HG03103 (cell line): Measurements from ENCODE around the gene MYZAP.

Source experiments
- ATAC-seq: cut with Tn5 transposase; IDR thresholded peaks from one replicate; pipeline ENCODE4 v1.9.1; 2021; ENCODE audit warnings: low read depth; ENCODE audit not compliant: unreplicated experiment

Gene MYZAP

DNA sequence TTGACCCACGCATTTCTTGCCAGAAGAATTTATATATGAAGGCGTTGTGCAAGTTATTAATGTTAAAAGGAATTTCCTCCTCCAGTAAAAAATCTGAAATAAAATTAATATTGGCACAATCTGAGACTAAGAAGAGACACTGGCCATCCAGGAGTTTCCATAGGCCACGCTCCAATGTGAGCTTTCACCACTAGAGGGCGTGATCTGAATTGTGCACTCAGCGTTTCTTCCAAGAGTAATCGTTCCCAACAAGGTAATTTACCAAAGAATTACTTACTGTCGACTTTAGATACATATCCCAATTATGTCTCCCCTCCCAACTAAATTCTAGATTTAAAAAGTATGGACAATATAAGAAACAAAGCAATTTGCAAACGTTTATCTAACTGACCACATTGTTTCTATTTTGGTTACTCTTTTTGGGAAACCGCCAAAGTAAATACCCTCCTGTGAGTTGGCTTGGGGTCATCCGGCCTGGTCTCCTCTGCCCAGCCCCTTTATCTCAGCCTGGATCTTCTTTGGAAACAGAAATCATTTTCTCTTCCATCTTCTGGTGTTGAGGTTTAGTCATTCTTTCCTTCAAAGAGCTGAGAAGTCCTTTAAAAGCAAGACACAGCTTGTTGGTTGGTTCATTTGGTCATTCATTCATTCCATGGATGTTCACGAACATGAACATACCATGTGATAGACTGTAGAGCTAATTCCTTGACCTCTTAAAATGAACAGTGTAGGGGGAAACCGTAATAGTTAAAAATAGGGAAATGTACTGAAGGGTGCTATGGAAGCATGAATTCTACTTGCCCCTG is 141.0 kb downstream of the MYZAP start:
- ATAC-seq: no peak

DNA sequence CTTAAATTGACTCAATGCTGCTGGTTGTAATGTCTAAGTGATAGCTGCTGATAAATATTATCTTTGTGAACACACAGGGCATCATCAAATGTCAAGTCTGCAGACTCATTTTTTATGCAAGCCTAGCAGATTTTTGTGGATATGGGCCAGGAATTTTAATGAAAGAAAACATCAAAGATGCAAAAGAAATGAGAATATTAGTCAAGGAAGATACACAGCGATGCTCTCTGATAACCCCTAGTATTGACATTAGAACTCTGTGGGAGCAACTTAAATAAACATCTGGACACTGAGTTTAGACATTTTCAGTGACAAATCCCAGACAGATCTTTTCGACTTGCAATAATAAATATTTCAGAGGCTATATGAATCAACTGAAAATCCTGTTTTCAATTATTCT is 143.2 kb downstream of the MYZAP start:
- ATAC-seq: no peak
